HG03378 (cell line): ENCODE measurements around the gene FAM25A.
"Not testable (repeated sequence)": the region's sequence is repeated elsewhere in the genome, so short reads cannot be mapped to it uniquely, and the experiment has no call there.

Source experiments
- ATAC-seq: cut with Tn5 transposase; IDR thresholded peaks from one replicate; pipeline ENCODE4 v1.9.1; 2021; ENCODE audit warnings: mild to moderate bottlenecking, moderate library complexity; ENCODE audit not compliant: unreplicated experiment

The FAM25A gene

GRCh38 chr10:87009134-87009696 lies 10.9 kb upstream of the FAM25A start:
- not testable (repeated sequence) for ATAC-seq

GRCh38 chr10:87013528-87013927 lies 6.6 kb upstream of the FAM25A start:
- not testable (repeated sequence) for ATAC-seq

GRCh38 chr10:87014986-87015716 lies 4.9 kb upstream of the FAM25A start:
- not testable (repeated sequence) for ATAC-seq

GRCh38 chr10:87018127-87018526 lies 2.0 kb upstream of the FAM25A start:
- ATAC-seq: not testable (repeated sequence)

DNA sequence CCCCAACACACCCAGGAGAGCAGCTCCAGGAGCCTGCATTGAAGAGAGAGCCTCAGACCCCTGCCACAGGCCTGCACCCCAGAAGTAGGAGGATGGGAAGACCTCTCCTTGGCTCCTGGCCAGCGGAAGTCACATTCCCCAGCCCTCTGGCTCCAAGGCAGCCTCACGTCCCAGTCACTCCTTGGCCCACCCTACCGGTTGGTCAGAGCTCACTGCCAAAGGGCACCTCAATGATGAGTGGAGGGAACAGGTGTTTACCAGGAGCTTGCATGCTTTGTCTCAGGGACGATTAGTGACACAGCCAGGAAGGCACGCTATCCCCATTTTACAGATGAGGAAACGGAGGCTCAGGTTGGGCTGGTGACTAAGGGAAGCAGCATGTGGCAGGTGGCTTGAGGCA lies 1.0 kb upstream of the FAM25A start:
- ATAC-seq: not testable (repeated sequence)

DNA sequence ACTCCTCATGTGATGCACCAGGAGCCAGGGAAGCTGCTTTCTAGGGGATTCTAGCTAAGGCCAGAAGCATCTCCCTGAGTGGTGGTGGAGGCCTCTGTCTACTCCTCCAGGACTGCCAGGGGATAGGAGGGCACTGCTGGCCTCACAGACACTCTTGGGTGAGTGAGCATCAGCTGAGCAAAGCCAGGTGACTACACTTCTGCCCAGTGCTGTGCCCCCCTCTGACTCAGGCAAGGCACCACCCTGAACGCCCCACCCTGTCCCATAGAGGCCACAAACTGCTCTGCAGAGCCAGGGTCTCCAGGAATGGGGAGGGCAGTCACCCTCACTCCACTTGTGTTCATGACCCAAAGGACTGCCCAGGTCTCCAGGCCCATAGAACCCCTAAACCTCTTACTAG lies 590 bp upstream of the FAM25A start:
- not testable (repeated sequence) for ATAC-seq

DNA sequence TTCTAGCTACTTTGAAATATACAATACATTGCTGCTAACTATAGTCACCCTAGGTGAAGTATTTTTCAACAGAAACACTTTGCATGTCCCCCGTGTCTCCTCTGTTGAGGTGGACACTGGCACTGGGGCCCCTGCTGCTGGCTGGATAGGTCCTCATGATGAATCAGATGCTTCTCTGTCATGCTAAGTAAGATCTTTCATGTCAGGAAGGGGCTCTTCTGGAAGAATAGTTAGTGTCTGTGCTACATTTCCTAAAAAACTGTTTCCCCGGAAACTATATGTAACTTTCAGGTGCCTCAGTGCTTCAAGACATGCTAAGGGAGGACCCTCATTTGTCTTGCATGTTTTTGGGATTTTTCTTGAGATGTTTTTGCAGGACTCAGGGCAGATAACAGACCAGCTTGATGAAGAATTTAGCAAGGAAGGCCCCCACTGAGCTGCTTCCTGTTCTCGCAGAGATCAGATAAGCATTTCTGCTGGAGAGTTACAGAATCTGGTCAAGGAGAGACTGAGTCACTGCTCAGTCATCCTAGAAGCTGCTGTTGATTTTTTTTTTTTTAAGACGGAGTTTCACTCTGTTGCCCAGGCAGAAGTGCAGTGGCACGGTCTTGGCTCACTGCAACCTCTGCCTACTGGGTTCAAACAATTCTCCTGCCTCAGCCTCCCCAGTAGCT lies 5.3 kb downstream of the FAM25A start:
- ATAC-seq: not testable (repeated sequence)

- ATAC-seq: not testable (repeated sequence)
Observed at GRCh38 chr10:87026747-87027508, 6.8 kb downstream of the FAM25A start.

DNA sequence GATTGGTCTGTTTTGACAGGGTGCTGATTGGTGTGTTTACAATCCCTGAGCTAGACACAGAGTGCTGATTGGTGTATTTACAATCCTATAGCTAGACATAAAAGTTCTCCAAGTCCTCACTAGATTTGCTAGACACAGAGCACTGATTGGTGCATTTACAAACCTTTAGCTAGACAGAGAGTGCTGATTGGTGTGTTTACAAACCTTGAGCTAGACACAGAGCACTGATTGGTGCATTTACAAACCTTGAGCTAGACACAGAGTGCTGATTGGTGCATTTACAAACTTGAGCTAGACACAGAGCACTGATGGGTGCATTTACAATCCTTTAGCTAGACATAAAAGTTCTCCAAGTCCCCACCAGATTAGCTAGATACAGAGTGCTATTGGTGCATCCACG lies 10.3 kb downstream of the FAM25A start:
- ATAC-seq: not testable (repeated sequence)

DNA sequence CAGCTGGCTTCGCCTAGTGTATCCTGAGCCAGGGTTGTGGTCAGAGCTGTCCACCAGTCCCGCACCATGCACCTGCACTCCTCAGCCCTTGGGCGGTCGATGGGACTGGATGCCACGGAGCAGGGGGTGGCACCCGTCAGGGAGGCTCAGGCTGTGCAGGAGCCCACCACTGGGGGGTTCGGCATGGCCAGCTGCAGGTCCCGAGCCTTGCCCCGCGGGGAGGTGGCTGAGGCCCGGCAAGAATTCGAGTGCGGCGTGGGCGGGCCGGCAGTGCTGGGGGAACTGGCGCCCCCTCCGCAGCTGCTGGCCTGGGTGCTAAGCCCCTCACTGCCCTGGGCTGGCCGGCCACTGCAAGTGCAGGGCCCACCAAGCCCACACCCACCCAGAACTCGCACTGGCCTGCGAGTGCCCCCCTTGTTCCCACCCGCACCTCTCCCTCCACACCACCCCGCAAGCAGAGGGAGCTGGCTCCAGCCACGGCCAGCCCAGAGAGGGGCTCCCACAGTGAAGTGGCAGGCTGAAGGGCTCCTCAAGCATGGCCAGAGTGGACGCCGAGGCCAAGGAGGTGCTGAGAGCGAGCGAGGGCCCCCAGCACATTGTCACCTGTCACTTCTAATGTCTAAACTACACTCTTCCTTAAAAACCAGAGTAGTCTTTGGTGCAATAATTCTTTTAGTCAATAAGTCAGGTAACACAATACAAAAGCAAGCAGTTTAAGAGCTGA lies 11.0 kb downstream of the FAM25A start:
- ATAC-seq: no peak

DNA sequence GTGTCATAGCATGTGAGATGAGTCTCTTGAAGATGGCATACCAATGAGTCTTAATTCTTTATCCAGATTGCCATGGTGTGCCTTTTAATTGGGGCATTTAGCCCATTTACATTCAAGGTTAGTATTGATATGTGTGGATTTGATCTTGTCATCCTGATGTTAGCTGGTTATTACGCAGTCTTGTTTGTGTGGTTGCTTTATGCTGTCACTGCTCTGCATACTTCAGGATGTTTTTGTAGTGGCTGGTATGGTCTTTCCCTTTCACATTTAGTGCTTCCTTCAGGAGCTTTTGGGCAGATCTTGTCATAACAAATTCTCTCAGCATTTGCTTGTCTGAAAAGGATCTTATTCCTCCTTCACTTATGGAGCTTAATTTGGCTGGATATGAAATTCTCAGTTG lies 16.5 kb downstream of the FAM25A start:
- no peak for ATAC-seq

DNA sequence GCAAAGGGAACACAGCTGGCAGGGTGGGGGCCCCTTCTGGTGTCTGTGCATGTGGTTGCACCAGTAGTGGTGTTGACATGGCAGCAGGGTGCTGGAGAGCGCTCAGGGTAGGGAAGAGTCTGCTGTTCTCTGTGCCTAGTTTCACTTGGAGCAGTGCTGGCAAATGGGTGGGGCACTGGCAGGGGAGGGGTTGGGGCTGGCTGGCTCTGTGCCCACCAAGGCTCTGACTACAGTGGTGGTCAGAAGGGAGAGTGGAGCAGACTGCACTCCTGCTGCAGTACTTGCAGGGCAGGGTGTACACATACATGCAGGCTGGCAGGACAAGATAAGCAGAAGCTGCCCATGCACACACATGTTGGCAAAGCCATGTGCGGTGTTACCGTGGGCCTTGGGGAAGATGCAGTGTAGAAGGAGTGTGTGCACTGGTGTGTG lies 18.2 kb downstream of the FAM25A start:
- ATAC-seq: no peak

- ATAC-seq: no peak
Observed at GRCh38 chr10:87038786-87039185, 18.7 kb downstream of the FAM25A start.

- not testable (repeated sequence) for ATAC-seq
Observed at GRCh38 chr10:87043579-87043978, 23.5 kb downstream of the FAM25A start.

DNA sequence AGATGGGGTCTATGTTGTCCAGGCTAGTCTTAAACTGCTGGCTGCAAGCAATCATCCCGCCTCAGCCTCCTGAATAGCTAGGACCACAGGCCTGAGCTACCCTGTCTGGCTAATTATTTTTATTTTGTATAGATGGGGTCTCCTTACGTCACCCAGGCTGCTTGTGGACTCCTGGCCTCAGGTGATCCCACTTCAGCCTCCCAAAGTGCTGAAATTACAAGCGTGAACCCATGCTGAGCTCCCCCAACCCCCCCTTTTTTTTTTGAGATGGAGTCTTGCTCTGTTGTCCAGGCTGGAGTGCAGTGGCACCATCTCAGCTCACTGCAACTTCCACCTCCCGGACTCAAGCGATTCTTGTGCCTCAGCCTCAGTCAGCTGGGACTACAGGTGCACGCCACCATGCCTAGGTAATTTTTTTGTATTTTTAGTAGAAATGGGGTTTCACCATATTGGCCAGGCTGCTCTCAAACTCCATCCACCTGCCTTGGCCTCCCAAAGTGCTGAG lies 25.4 kb downstream of the FAM25A start:
- ATAC-seq: no peak

DNA sequence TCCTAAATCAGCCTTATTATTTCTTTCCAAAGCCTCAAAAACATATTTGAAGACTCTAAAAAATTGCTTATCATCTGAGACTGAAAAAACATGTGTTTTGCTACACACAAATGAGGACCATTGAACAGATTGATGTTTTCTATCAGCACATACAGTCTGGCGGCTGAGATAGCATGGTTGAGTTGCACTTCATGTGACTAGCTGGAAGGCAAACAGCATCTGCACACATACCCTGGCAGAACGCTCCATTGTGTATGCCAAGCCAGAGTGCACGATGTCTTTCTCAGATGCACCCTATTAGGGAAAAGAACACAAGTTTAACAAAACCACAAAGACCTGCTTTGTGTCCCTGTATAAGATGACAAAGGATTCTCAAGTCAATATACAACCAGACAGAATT lies 33.0 kb downstream of the FAM25A start:
- ATAC-seq: no peak

DNA sequence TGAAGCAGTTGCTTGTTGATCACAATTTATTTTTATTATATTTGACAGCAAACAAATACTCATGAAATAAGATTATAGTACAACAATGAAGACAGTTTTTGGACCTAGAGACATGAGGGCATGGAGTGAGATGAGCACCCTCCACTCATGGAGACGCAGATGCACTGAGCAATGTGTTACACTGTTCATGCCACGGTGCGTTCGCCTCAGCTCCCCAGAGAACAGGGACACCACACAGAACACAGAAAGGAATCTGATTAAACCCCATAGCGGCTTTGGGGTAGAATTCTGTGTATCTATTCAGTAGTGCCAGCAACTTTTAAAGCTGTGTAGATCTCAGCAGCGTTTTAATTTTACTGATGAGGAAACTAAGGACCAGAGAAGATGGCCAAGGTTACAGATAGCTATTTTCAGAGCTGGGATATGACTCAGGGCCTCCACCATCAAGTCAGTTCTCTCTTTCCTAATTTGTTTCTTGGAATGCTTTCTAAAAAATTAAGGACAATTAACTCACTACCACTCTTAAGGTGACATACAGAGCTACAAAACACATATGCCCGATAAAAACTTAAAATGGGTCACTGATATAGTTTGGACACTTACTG lies 33.6 kb downstream of the FAM25A start:
- ATAC-seq: no peak

GRCh38 chr10:87054373-87055295 lies 34.5 kb downstream of the FAM25A start:
- ATAC-seq: no peak

DNA sequence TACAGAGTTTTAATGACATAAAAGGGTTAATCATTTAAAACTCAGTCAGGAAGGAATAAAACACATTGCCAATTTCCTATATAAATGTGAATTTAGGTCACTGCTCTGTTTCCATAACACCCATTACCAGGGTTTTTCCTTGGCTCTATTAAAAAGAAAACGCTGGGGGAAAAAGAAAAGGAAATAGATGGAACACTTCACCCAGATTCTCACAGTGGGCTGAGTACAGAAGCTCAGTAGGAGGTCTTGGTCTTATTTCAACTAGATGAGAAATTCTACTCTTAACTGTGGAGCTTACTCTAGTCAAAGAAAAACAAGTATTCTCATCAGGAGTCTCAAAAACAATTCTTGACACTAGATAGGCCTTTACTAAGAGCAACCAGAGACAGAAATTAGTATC lies 38.1 kb downstream of the FAM25A start:
- ATAC-seq: no peak
